Upper lobe of left lung (tissue), 6 donors: ENCODE results near the gene TIGD2. TPM values are rescaled to one million over a fixed set of nuclear protein-coding genes. Genes with fewer than 3 reads are reported as not detected.

ENCODE experiments used
- ATAC-seq, 2 donors: fragments of 200-7000 bp; cut with Tn5 transposase; one replicate each; pipeline ENCODE4 v1.9.1; 2022; ENCODE audit warnings: mild to moderate bottlenecking in 2 of 2, moderate library complexity in 2 of 2; ENCODE audit not compliant: low FRiP score in 2 of 2
- DNase-seq, 2 donors: peaks; one replicate each; pipeline ENCODE4 v3.0.0-alpha.2; 2019 to 2020
- H3K27ac ChIP-seq, 4 donors: fragments of 200-600 bp; sonication (generic); one replicate each; pipeline ENCODE4 v1.5.1; 2016 to 2019
- H3K27me3 ChIP-seq, 4 donors: fragments of 200-600 bp; sonication (generic); one replicate each; pipeline ENCODE4 v1.5.1; 2017 to 2019
- H3K36me3 ChIP-seq, 4 donors: fragments of 200-600 bp; sonication (generic); one replicate each; pipeline ENCODE4 v1.5.1; 2016 to 2019
- H3K4me1 ChIP-seq, 4 donors: fragments of 200-600 bp; sonication (generic); one replicate each; pipeline ENCODE4 v1.5.1; 2018 to 2019
- H3K4me3 ChIP-seq, 4 donors: fragments of 200-600 bp; sonication (generic); one replicate each; pipeline ENCODE4 v1.5.1; 2017 to 2019; ENCODE audit warnings: mild to moderate bottlenecking in 2 of 4, moderate library complexity in 1 of 4
- H3K9me3 ChIP-seq, 4 donors: fragments of 200-600 bp; sonication (generic); one replicate each; pipeline ENCODE4 v1.5.1; 2018 to 2019
- EP300 ChIP-seq, 4 donors: sonication (generic); formaldehyde crosslinking; IDR thresholded peaks; one replicate each; pipeline ENCODE4 v1.5.1; 2017; ENCODE audit warnings: antibody characterized with exemption in 4 of 4, control low read depth in 2 of 4
- POLR2A ChIP-seq, 4 donors: fragments of 450-650 bp; IDR thresholded peaks; one replicate each; pipeline ENCODE4 v1.5.1; 2016 to 2017; ENCODE audit warnings: antibody characterized with exemption in 4 of 4, mild to moderate bottlenecking in 2 of 4
- POLR2AphosphoS5 ChIP-seq, 2 donors: sonication (generic); formaldehyde crosslinking; IDR thresholded peaks; one replicate each; pipeline ENCODE4 v1.5.1; 2017; ENCODE audit warnings: antibody characterized with exemption in 2 of 2
- WGBS, 2 donors: methylation state at CpG; one replicate each; pipeline ENCODE4 v1.1.5; 2017 to 2018; 5-methylcytosine and 5-hydroxymethylcytosine counted together
- total RNA-seq, 6 donors: library from RNA; depleted of rRNA in 4 of 6; stranded (reverse); fragments of >200 nt in 4 of 6; gene quantifications; one replicate each; pipeline versions ENCODE4 v1.1.0 to v1.2.1, GENCODE V29; 2016 to 2021
- TF ChIP-seq, protein P1 (sequence below), 6 experiments: fragments of 450-650 bp in 4 of 6; fragments of 200-600 bp in 2 of 6; sonication (generic) in 2 of 6; IDR thresholded peaks; one replicate each; pipeline ENCODE4 v1.5.1; 2016 to 2019; ENCODE audit warnings: antibody characterized with exemption in 6 of 6
- donor health status: DM: no; HTN: no; CAD: no; lungs with moderate emphysema.
- donor health status: DM: no; HTN: yes; CAD: no; lungs with severe emphysema.

TIGD2 gene
- total RNA-seq, 6 donors from 2014 or later, result 2.6 to 10.5 (median 5.7) TPM

DNA sequence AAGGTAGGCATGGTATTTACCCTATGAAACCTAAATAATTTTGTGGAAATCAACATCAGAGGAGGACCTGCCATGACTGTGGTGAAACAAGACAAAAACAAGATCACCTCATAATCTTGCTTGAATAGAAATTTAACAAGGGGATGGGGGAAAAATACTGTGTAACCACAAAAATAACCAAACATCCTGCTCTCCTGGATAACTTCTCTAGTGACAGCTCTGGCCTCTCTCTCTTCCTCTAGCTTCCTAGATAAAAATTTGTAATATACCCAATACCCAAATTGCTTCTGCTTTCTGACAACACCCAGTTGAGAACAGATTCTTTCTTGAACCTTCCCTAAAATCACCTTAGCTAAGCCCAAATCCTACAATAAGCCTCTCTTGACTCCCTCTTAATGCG is 11.9 kb upstream of the TIGD2 start:
- H3K9me3 ChIP-seq, result no peaks in the 10 kb centered on the region
- ATAC-seq, result no peak
- 94 to 100% methylated on average over 1 of the region's 1 CpG for WGBS, 2 donors
- H3K4me3 ChIP-seq, result no peak overlapping the region
- no peaks in the 10 kb centered on the region for H3K36me3 ChIP-seq
- no peak for DNase-seq
- no peak for TF ChIP-seq POLR2AphosphoS5 (IDR thresholded peaks at IDR 0.05)
- no peak for TF ChIP-seq POLR2A (IDR thresholded peaks at IDR 0.05)
- TF ChIP-seq, protein P1, sequence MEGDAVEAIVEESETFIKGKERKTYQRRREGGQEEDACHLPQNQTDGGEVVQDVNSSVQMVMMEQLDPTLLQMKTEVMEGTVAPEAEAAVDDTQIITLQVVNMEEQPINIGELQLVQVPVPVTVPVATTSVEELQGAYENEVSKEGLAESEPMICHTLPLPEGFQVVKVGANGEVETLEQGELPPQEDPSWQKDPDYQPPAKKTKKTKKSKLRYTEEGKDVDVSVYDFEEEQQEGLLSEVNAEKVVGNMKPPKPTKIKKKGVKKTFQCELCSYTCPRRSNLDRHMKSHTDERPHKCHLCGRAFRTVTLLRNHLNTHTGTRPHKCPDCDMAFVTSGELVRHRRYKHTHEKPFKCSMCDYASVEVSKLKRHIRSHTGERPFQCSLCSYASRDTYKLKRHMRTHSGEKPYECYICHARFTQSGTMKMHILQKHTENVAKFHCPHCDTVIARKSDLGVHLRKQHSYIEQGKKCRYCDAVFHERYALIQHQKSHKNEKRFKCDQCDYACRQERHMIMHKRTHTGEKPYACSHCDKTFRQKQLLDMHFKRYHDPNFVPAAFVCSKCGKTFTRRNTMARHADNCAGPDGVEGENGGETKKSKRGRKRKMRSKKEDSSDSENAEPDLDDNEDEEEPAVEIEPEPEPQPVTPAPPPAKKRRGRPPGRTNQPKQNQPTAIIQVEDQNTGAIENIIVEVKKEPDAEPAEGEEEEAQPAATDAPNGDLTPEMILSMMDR (IDR thresholded peaks at IDR 0.05), result no peak
- TF ChIP-seq EP300 (IDR thresholded peaks at IDR 0.05), result no peak
- H3K27ac ChIP-seq, result no peak overlapping the region
- H3K27me3 ChIP-seq, result no peaks in the 10 kb centered on the region
- no peaks in the 10 kb centered on the region for H3K4me1 ChIP-seq

DNA sequence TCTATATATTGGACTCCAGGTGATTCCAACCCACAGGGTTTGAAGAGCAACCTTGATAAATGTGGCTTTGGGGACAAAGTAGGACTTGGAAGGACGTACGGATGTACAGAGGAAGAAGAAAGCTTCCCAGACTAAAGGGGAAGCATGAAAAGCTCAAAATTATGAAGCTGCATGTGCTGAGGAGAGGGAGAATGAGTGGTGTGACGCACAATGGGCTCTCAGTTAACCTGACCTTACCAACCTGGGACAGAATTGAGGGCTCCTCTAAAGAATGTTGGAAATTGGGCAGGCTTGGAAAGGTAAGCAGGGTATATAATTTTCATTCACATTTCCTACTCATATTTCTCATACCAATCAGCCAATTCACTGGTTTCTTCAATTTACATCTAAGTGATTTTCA is 10.5 kb upstream of the TIGD2 start:
- DNase-seq (no peak), ATAC-seq (no peak)
- TF ChIP-seq EP300 (IDR thresholded peaks at IDR 0.05), result no peak
- TF ChIP-seq POLR2AphosphoS5 (IDR thresholded peaks at IDR 0.05), result no peak
- TF ChIP-seq, protein P1 (IDR thresholded peaks at IDR 0.05), result no peak
- TF ChIP-seq POLR2A (IDR thresholded peaks at IDR 0.05), result no peak
- Histone ChIP-seq H3K4me3 (no peak overlapping the region), H3K9me3 (no peaks in the 10 kb centered on the region), H3K27ac (no peak overlapping the region), H3K27me3 (no peaks in the 10 kb centered on the region), H3K36me3 (no peaks in the 10 kb centered on the region), H3K4me1 (no peaks in the 10 kb centered on the region)
- 86 to 88% methylated on average over 3 of the region's 3 CpGs for WGBS, 2 donors

DNA sequence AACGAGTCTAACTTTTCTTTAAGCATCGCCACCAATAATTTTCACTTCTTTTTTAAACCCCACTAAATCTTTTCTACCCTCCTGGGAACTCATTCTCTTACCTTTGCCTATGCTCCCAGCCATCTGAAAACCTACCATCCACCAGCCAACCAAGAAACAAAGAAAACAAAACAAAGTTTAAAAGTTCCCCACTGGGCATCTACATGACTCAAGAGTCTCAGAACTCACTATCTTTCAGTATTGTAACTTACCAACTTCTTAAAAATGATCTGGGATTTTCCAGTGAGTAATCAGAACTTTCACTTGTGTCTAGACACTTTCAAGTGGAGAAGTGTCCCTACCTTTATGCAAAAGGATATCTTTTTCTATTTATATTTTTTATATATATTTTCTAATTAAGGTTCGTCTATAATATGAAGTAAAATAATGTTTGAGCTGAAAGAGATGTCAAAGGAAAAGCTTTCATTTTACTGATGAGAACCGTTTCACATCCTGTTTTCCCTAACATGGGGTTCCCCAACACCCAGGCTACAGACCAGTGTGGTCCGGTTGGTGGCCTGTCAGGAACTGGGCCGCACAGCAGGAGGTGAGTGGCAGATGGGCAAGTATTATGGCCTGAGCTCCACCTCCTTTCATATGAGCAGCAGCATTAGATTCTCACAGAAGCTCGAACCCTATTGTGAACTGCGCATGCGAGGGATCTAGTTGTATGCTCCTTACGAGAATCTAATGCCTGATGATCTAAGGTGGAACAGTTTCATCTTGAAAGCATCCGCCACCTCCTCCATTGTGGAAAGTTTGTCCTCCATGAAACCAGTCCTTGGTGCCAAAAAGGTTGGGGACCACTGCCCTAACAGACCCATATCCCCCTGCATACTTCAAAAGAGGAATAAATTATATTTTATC is 9.8 kb upstream of the TIGD2 start:
- Histone ChIP-seq H3K36me3 (no peaks in the 10 kb centered on the region), H3K9me3 (no peaks in the 10 kb centered on the region), H3K4me1 (no peaks in the 10 kb centered on the region), H3K27me3 (no peaks in the 10 kb centered on the region), H3K4me3 (no peak overlapping the region), H3K27ac (no peak overlapping the region)
- no peak for DNase-seq
- ATAC-seq, result no peak
- 84 to 86% methylated on average over 11 of the region's 11 CpGs for WGBS, 2 donors
- TF ChIP-seq, protein P1 (IDR thresholded peaks at IDR 0.05), result no peak
- TF ChIP-seq POLR2A (IDR thresholded peaks at IDR 0.05), result no peak
- TF ChIP-seq EP300 (IDR thresholded peaks at IDR 0.05), result no peak
- TF ChIP-seq POLR2AphosphoS5 (IDR thresholded peaks at IDR 0.05), result no peak

DNA sequence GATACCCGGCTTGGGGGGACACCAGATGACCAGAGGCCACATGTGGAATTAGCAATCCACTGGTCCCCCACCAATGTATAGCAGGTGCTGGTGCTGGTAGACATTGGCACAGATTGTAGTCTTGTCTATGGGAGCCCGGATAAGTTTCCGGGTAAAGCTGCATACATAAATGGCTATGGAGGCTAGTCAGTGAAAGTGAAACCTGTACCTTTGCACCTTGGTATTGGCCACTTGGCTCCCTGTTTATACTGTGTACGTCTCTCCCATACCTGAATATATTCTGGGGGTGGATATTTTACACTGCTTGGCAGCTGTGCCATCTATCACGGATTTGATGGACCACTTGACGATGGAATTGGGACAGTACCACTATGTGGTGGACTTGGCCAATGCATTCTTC is 5.6 kb upstream of the TIGD2 start:
- DNase-seq (no peak), ATAC-seq (no peak)
- Histone ChIP-seq H3K9me3 (no peaks in the 10 kb centered on the region), H3K27me3 (no peaks in the 10 kb centered on the region), H3K36me3 (no peaks in the 10 kb centered on the region), H3K4me3 (no peak overlapping the region), H3K27ac (no peak overlapping the region), H3K4me1 (peaks cover 0 to 9% (median 3%) of the 10 kb centered on the region in 4 donors)
- WGBS, 2 donors, result 83 to 94% methylated on average over 3 to 6 of the region's 6 CpGs
- TF ChIP-seq POLR2A (IDR thresholded peaks at IDR 0.05) (no peak), EP300 (IDR thresholded peaks at IDR 0.05) (no peak), POLR2AphosphoS5 (IDR thresholded peaks at IDR 0.05) (no peak)
- TF ChIP-seq, protein P1 (IDR thresholded peaks at IDR 0.05), result no peak
